COLO668 (cell line): ENCODE results near the gene CACNB2.

Source experiments
- DNase-seq: peaks from one replicate; lab custom pipeline; 2025; ENCODE audit not compliant: unreplicated experiment; lab: John Stamatoyannopoulos, UW

CACNB2 gene

DNA sequence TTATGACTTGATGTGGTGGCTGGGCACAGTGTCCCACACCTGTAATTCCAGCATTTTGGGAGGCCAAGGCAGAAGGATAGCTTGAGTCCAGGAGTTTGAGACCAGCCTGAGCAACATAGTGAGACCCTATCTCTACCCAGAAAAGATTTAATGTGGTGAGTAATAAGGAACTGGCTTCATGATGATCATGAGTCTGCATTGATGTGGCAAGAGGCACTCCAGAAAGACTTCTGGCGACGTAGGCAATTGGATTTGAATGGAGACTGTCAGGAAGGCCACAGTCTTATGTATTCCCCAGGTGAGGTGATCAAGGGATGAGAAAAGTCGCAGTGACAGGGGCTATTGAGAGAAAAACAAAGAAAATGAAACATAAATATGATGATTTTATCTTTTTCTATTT lies 138.0 kb downstream of the CACNB2 start:
- DNase-seq: no peak

DNA sequence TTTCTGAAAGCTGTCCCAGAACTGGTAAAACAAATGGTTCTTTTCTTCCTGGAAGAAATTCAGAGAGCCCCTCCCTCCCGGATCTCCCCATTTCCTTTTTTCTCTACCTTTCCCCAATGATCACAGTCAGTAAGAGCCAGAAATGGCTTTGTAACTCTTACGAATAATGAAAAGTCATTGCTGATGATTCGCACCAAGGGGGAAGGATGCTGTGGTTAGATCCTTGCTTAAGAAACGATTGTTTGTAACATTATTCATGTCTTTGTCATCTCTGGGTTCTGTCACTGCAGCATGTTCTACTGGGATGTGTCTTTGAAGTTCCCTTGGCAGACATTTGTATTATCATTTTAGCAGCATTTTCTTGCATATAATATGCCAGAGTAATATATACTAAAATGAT lies 138.9 kb downstream of the CACNB2 start:
- DNase-seq: no peak

DNA sequence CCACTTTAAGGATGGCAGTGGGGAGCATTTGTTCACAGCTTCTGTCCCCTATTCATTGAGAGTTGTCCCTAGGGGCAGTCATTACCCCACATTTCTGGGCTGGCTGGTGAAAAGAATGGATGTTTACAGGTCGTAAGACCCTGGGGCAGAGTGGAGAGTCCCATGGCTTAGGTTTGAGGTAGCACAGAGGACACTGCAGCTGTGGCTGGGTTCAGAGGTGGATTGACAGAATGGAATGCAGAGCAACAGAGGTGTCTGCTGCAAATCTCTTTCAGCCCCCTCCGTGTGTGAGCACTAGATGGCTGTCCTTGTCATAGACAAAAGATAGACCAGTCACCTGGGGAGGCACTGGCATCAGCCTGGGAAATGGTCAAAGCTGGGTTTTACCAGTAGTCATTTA lies 141.9 kb downstream of the CACNB2 start:
- DNase-seq: no peak

DNA sequence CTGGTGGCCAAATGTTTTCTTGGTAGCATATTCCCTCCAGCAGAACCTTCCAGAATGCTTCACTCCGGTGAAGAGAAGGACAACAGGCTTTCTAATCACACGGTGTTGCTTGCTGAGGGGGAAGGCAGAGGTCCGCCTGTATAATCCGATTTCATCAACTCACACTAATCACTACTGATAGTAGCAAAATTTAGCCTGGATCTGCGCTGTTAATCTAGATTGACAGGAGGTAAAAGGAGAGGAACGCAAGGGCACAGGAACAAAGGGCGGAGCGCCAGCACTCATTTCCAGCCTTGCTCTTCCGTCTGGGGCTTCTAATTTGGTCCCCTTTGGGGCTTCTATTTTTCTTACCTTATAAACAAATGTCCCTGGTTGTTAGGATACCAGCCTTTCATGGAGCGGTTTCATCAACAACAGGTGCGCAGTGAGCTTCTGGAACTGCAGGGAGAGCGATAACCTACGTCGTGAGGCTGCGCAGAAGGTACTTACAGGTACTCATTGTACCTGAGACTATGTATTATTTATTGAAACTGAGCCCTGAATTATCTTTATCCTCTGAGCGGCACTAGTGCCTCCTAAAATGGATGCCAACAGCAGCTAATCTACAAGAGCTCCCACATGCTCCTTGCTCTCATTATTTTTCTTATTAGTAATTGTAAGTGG lies 150.6 kb downstream of the CACNB2 start:
- no peak for DNase-seq

DNA sequence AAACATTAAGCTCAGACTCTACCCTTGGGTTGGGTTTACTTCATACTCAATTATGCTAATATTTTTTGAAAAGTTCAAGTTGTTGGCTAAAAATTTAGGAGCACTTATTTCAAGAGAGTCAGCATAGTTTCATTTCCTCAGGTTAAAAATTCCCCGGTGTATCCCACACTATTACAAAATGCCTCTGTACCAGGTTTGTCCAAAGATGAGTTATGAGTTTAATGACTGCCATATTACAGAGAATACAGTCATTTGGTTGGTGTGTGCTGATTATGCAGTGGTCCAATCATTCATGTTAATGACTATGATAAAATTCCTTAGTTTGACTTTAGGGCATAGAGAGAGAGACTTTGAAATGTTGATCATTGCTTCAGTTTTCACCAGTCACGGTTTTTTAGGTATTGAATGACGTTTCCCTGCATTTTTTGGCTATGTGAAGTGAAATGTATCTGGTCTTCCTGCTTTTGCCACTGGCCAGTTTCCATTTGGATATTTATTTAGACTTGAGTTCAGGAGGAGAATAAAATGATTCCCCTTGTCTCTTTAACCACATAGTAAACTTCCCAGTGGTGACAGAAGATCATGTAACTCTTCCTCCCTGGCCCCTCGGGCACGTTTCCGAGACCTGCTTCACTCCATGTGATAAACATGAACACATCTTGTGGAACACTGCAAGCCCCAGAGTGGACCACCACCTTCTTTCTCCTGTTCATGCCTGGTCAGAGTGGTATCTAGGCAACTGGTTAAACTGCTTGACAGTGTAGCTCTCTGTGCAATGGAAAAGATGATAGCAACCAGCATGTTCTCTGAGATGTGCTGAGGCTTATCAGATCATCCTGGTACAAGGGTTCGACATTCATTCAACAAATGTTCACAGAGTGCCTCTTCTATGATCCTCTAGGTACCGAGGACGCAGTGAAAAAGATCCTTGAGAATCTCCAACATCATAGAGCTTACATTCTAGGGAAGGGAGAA lies 153.6 kb downstream of the CACNB2 start:
- no peak for DNase-seq

DNA sequence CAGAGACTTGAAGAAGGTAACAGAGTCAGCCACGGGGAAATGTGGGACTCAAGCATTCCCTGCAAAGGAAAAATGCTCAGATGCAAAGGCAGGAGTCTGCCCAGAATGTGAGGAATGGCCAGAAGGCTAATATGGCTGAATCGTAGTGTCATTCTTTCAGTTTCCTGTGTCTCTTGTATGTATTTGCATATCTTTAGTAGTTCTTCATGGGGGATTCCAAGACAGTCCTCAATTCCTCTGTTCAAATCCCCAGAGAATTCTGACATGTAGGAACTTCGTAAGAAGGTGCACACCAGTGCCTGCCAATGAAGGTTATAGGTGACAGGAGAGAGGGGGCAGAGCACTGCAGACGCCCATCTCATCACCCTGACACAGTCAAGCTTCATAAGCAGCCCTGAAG lies 154.4 kb downstream of the CACNB2 start:
- no peak for DNase-seq

DNA sequence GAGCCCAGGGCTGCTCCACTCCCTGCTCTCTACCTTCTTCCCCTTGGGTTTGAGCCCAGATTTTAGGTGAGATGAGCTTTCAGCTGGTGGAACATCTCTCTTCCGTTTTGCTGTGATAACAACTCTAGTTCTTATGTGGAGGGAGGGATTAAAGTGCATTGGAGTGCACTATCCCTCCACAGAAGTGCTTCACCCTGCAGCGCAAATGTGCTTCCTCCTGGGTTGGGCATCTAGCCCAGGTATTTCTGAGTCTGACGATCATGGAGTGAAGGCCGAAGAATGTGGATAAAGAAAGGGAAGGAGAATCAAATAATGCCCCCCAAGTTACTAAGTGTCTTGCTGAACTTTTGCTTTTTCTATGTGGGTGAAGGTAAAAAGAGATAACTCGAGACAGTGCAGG lies 157.4 kb downstream of the CACNB2 start:
- DNase-seq: no peak

DNA sequence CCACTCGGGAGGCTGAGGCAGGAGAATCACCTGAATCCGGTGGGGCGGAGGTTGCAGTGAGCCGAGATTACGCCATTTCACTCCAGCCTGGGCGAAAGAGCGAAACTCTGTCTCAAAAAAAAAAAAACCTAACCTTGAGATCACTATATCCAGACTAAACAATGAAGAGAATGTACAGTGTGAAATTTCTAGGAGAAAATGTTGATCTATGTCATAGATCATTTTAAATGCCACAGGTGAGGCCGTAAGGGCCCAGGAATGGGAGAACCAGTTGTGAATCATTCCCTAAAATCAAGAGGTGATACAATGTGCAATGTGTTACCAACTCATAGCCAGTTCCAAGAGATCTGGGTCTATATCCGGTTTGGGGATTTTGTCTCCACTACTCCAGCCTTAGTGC lies 158.0 kb downstream of the CACNB2 start:
- no peak for DNase-seq

DNA sequence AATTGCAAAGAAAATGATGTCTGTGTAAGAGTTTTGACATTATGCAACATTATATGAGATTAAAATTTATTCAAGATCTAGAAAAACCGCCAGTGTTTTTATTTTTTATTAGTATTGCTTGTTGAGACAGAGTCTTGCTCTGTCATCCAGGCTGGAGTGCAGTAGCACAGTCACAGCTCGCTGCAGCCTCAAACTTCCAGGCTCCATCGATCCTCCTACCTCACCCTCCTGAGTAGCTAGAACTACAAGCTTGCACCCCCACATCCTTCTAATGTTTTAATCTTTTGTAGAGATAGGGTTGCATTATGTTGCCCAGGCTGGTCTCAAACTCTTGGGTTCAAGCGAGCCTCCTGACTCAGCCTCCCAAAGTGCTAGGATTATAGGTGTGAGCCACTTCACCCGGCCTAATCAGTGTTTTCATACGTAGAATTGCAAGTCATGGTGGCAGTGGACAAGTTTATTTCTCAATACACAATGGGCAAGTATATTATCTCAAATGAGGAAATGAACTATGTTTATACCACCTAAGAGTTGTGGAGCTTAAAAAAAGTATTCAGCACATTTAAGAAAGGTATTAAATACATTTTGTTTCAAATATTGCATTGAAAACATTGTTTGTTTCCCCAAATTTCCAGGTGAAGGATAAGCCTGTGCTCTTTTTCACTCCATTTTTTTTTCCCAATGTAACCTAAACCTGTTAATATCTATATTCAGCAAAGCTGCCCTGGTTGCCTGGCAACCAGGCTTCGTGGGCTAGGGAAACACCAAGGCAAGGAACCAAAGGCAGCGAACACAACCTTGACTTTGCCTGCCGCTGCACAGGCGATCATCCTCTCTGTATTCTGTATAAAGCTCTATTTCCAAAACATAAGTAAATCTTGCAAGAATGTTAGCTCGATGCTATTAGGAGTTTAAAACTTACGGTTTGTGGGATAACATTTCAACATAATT lies 163.9 kb downstream of the CACNB2 start:
- no peak for DNase-seq

DNA sequence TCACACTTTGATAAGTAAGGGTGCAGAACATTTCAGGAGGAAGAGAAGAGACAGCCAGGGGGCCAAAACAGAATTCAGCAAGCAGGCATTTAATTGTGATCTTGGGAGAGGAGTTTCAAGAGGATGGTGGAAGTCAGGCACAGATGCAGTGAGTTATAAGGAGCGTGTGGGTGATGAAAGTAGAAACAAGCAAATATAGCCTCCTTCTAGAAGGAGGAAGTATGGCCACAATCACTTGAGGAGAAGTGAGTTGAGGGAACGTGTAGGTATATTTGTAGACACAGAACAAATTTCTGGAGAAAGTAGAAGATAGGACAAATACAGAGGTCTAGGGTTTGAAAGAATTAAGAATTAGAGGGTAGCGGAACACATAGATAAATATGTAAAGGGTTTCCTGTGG lies 165.8 kb downstream of the CACNB2 start:
- no peak for DNase-seq

DNA sequence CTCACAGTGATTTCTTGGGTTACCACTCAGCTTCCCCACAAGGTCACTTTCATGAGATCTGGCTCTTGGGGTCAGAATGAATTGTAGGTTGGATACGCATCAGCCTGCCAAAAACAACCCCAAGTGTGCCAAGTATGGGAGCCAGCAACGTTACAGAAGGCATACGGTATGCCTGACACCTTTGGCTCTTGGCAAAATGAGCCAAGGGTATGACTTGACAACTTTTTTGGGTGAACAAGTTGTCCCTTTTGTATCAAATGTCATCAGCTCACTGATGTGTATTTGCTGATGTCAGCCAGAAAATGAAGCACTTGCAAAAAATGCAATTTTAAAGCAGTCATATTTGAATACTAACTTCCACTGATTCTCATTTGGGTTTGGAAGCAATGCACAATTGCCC lies 168.4 kb downstream of the CACNB2 start:
- DNase-seq: no peak

DNA sequence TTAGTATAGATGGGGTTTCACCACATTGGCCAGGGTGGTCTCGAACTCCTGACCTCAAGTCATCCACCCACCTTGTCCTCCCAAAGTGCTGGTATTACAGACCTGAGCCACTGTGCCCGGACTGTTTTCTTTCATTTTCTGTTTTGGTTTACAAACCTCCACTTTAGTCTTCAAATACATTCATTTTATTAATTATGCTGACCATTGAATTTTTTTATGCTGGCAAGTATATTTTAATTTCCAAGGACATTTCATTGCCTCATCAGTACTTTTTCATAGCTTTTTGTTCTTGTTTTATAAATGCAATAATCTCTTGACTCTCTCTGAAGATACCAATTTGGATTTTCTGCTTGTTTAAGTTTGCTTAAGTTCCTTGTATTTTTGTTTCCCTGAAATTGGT lies 170.5 kb downstream of the CACNB2 start:
- DNase-seq: no peak

DNA sequence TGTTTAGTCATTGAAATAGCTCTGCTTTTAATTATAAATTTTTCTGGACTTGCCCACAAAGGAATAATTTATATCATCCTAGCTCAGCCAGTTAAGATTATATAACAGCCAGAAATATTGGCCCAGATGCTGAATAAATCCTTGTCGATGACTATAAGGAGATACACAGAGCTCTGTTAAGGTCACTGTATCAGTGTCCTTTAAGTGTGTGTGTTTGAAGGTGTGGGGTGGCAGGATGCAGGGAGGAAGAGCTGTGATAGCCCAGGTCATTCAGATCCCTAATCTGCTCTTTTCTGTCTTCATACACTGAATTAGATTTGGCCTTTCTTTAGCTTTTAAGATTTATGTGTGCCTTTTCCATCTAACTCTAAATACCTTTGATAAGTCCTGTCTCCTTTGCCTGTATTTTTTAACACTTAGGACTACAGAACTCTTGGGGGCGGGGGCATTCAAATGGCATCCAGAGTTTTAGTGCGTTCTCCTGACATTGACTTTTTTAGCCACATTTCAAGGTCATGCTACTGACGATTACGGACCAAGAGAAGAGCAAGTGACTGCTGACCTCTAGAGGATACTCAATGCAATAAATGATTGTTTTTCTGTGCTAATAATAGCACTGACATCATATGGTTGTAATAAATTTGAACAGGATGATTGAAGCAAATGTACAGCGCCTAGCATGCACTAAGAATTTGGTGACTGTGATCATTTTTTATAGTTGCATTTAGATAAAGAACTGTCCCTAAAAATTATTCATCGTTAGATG lies 172.3 kb downstream of the CACNB2 start:
- DNase-seq: no peak

DNA sequence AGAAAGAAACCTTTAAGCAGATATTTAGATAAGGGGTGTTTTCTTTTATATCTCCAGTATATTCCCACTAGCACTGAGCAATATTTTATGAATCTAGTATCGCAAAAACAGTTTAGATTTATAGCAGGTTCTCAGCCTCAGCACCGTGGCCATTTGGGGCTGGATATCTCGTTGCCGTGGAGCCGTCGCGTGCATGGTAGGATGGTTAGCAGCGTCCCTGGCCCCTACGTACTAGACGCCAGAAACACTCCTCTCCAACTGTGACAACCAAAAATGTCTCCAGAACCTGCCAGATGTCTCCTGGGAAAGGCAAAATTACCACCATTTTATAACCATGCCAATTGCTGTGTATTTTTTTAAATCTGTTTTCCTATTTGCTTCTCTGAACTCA lies 172.9 kb downstream of the CACNB2 start:
- no peak for DNase-seq

DNA sequence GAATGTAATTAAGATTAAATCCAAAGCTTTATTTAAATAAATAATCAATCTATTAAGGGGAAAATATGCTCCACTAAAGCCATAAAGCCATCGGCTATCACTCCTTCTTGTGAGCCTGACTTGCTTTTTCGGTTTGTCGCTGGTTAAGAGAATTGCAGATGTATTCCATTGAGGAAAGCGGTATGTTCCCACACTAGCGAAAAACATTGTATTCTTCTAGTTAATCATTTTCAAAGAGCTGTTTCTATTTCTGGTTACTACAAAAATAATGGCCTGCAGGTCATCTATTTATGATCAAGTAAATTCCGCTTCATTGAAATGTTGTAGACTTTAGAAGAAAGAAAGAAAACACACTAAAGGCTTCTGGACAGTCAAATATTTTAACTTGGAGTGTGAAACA lies 173.4 kb downstream of the CACNB2 start:
- no peak for DNase-seq

DNA sequence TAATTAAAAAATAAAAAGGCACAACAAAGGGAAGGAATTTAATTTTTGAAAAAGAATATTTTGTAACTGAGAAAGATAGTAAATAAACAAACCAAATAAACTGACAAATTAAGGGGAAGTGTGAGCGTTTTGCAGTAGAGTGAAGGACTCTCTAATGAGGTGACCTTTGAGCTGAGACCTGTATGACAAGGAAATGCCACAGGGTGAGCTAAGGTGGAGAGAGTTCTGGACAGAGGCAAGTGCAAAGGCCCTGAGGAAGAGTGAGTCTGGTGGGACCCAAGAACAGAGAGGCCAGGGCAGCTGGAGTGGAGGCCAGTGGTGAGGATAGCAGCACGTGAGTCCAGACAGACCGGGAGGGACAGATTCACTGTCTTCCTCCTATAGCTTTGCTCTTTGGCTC lies 179.4 kb downstream of the CACNB2 start:
- no peak for DNase-seq

DNA sequence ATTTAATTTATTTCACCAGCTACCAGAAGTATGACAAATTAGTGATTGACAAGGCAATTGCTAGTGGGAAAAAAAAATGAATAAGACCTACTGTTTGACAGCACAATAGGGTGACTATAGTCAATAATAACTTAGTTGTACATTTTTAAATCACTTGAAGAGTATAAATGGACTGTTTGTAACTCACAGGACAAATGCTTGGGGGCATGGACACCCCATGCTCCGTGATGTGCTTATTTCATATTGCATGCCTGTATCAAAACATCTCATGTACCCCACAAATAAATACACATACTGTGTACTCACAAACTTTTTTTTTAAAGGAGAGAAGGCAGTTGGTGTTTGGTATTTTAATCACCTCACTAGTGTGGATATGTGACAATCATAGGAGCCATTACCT lies 181.1 kb downstream of the CACNB2 start:
- no peak for DNase-seq

DNA sequence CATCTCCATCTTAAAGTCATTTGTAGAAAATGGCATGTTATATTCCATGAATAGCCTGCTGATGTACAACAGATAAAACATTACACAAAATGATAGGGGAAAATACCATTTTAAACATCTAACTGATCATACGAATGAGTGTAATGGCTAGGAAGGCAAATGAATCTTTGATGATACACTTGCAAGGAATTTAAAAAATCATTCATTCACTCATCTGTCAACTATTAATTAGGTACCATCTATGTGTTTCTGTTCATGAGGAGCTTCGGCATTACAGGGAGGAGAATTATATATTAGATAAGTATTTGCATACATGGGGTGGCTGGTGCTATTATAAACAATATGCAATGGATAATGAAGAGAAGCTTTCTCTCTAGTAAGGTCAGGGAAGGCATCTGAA lies 183.7 kb downstream of the CACNB2 start:
- DNase-seq: no peak

DNA sequence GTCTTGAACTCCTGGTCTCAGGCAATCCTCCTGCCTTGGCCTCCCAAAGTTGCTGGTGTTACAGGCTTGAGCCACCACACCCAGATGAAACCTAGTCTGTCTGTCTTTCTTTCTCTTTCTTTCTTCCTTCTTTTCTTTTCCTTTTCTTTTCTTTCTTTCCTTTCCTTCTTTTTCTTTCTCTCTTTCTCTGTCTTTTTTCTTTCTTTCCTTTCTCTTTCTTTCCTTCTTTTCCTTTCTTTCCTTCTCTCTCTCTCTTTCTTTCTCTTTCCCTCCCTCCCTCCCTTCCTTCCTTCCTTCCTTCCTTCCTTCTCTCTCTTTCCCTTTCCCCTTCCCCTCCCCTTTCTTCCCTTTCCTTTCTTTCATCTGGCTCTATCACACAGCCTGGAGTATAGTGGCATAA lies 185.2 kb downstream of the CACNB2 start:
- no peak for DNase-seq

DNA sequence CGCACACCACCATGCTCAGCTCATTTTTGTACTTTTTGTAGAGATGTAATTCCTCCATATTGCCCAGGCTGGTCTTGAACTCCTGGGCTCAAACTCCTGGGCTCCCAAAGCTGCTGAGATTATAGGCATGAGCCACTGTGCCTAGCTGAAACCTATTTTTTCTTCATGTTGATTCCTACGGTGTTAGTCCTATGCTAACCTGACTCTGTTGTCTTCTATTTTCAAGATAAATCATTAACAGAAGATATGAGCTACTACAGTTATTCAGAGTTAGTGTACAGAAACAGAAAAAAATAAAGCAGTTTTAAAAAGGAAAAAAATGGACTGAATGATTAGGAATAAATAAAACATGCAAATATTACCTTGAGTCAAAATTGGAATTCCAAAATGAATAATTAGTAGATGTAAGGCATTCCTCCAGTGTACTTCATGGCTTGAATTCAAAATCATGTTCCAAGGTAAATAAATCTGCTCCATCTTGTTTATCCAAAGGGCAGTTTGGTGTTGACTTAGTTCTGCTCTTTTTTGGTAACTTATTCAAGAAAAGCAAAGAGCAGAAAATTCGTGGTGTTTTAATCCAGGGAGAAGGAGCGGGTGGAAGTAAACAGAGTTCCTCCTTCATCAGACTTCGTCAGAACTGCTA lies 185.8 kb downstream of the CACNB2 start:
- no peak for DNase-seq
